ENCODE measurements around the gene LGR6. TPM values are rescaled to one million over a fixed set of nuclear protein-coding genes. Genes with fewer than 3 reads are reported as not detected.

The LGR6 gene
- total and polyA plus RNA-seq, 2 of the 8 experiments (the other 6 are each of a cell fraction or from before 2014, with no cell fraction given): 0.50 to 1.0 TPM

DNA sequence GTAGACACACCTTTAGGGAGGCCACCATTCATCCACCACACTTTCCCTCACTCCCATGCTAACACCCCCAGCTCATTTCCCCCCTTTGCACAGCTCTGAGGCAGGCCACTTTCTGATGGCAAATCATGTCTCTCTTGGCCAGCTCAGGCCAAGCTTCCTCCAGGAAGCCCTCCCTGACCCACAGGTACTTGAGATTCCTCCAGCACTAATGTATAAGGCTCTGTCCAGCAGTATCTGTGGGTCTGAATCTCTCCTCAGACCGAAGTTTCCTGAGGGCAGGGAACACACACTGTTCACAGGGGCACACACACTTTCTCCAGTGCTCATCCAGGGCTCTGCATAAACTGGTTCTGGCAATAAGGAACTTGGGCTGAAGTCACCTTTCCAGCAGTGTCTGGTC, 19.2 kb downstream of the LGR6 start:
- H2BK120ac ChIP-seq (replicated peaks; ENCODE audit: low read depth, low read length): no peak overlapping the region
- no peak overlapping the region for H4K91ac ChIP-seq (replicated peaks; ENCODE audit: insufficient read length, low read length)
- no peak overlapping the region for H3K23ac ChIP-seq (ENCODE audit: insufficient read length)
- H3K9me3 ChIP-seq (ENCODE audit: insufficient read depth in 2 of 2, low read depth in 1 of 2, low read length in 1 of 2): no peaks in the 10 kb centered on the region
- no peak overlapping the region for H3K4ac ChIP-seq (replicated peaks; ENCODE audit: insufficient read length, low read depth, low read length)
- no peak overlapping the region for H3K18ac ChIP-seq (ENCODE audit: extremely low read depth, low read length)
- H2AFZ ChIP-seq (ENCODE audit: low read length): peak overlapping the region; percentile 47; the same call in 1 of the 2 replicates
- H3K14ac ChIP-seq (ENCODE audit: insufficient read length): no peak overlapping the region
- no peak overlapping the region for H4K5ac ChIP-seq (ENCODE audit: insufficient read length, low read depth, low read length)
- H3K9ac ChIP-seq (replicated peaks in 1 of 4; ENCODE audit: extremely low read depth in 1 of 4, low read depth in 3 of 4, low read length in 3 of 4): no peak overlapping the region
- H4K8ac ChIP-seq (ENCODE audit: extremely low read depth, insufficient read depth, low read length): no peak overlapping the region
- H2BK5ac ChIP-seq (ENCODE audit: low read depth, low read length): peak overlapping the region; percentile 24; the same call in 1 of the 2 replicates
- FAIRE-seq: no peak
- H2AK5ac ChIP-seq (ENCODE audit: low read depth, low read length): no peak overlapping the region
- H3K36me3 ChIP-seq (ENCODE audit: control insufficient read depth in 2 of 4, insufficient read depth in 4 of 4, low read length in 3 of 4): no peaks in the 10 kb centered on the region
- no peak overlapping the region for H2BK20ac ChIP-seq (ENCODE audit: low read length)
- DNase-seq (ENCODE audit: low read depth in 1 of 2, low spot score in 2 of 2): no peak
- H3K23me2 ChIP-seq (ENCODE audit: low read depth, low read length): peaks cover 5% of the 10 kb centered on the region; the same call in 1 of the 2 replicates
- ChIA-PET POLR2A (ENCODE audit: partially characterized antibody) (interaction anchor here (0.8 kb wide), 1 partner anchor 18 kb away, joined by 3 read pairs; no protein-coding TSS in a partner anchor), CTCF (ENCODE audit: partially characterized antibody) (interaction anchor here (0.6 to 14.5 kb wide), 25 partner anchors 10 to 507 kb away, joined by 3 to 249 read pairs (median 7); partner anchors contain the start of genes LGR6 and UBE2T)
- H3K4me2 ChIP-seq (ENCODE audit: insufficient read depth in 1 of 2, low read depth in 2 of 2, low read length in 2 of 2): no peak overlapping the region
- WGBS, 2 experiments (ENCODE audit: extremely low coverage in 1 of 2, insufficient coverage in 1 of 2, insufficient read length in 1 of 2, insufficient replicate concordance in 2 of 2, low coverage in 1 of 2, low lambda C conversion rate in 2 of 2, missing lambda C conversion rate in 1 of 2): 91% methylated on average over 1 of the region's 1 CpG; no CpG with 5 or more reads in 1 of the 2 experiments
- H2BK15ac ChIP-seq (ENCODE audit: low read length): peak overlapping the region; percentile 82; the same call in 1 of the 2 replicates
- H3K27me3 ChIP-seq (replicated peaks in 1 of 4; ENCODE audit: control insufficient read depth in 3 of 4, extremely low read depth in 1 of 4, insufficient read depth in 3 of 4, low read length in 3 of 4): peaks cover 2 to 10% (median 8%) of the 10 kb centered on the region in 4 experiments; a peak in 6 of 7 replicates
- peak overlapping the region; percentile 69; the same call in 1 of the 2 replicates for H2BK12ac ChIP-seq (ENCODE audit: low read depth, low read length)
- no peaks in the 10 kb centered on the region for H3K79me1 ChIP-seq (ENCODE audit: low read depth, low read length)
- peaks cover 0 to 3% (median under 1%) of the 10 kb centered on the region in 4 experiments; a peak in 5 of 7 replicates for H3K4me1 ChIP-seq (replicated peaks in 1 of 4; ENCODE audit: control insufficient read depth in 3 of 4, insufficient read depth in 4 of 4, low read length in 3 of 4)
- H3K56ac ChIP-seq (replicated peaks; ENCODE audit: insufficient read length, low read depth, low read length): no peak overlapping the region
- H4K20me1 ChIP-seq (replicated peaks in 1 of 2; ENCODE audit: control insufficient read depth in 1 of 2, insufficient read depth in 2 of 2, low read length in 2 of 2): no peaks in the 10 kb centered on the region
- H3K4me3 ChIP-seq (ENCODE audit: extremely low read depth in 1 of 4, insufficient read depth in 2 of 4, low read depth in 3 of 4, low read length in 4 of 4): no peak overlapping the region
- H3K79me2 ChIP-seq (ENCODE audit: control insufficient read depth in 1 of 2, insufficient read depth in 2 of 2, low read length in 2 of 2): no peaks in the 10 kb centered on the region
- H3K27ac ChIP-seq (ENCODE audit: low read depth, low read length): no peak overlapping the region
- TF ChIP-seq BCL11A (IDR thresholded peaks at IDR 0.05; ENCODE audit: low read depth in 2 of 2, low read length in 2 of 2) (no peak), KDM4A (IDR thresholded peaks at IDR 0.05; ENCODE audit: low read depth, low read length, severe bottlenecking) (no peak), TAF7 (optimal IDR thresholded peaks at IDR 0.05; ENCODE audit: borderline replicate concordance, low read depth, low read length) (no peak), SP4 (IDR thresholded peaks at IDR 0.05; ENCODE audit: low read length) (no peak), POLR2A (IDR thresholded peaks at IDR 0.05; ENCODE audit: control extremely low read depth in 1 of 2, low read depth in 2 of 2, low read length in 2 of 2) (no peak), SRF (IDR thresholded peaks at IDR 0.05; ENCODE audit: low read depth, low read length) (no peak), BRCA1 (IDR thresholded peaks at IDR 0.05; ENCODE audit: low read depth, low read length) (no peak), ASH2L (IDR thresholded peaks at IDR 0.05; ENCODE audit: low read length) (no peak), TEAD4 (IDR thresholded peaks at IDR 0.05; ENCODE audit: low read depth, low read length) (no peak), POU5F1 (IDR thresholded peaks at IDR 0.05; ENCODE audit: low read depth, low read length) (no peak)
- TF ChIP-seq, protein P1, sequence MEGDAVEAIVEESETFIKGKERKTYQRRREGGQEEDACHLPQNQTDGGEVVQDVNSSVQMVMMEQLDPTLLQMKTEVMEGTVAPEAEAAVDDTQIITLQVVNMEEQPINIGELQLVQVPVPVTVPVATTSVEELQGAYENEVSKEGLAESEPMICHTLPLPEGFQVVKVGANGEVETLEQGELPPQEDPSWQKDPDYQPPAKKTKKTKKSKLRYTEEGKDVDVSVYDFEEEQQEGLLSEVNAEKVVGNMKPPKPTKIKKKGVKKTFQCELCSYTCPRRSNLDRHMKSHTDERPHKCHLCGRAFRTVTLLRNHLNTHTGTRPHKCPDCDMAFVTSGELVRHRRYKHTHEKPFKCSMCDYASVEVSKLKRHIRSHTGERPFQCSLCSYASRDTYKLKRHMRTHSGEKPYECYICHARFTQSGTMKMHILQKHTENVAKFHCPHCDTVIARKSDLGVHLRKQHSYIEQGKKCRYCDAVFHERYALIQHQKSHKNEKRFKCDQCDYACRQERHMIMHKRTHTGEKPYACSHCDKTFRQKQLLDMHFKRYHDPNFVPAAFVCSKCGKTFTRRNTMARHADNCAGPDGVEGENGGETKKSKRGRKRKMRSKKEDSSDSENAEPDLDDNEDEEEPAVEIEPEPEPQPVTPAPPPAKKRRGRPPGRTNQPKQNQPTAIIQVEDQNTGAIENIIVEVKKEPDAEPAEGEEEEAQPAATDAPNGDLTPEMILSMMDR (IDR thresholded peaks at IDR 0.05; ENCODE audit: control extremely low read depth in 1 of 3, insufficient read depth in 1 of 3, low read depth in 1 of 3, low read length in 3 of 3): no peak
- TF ChIP-seq, protein P2, sequence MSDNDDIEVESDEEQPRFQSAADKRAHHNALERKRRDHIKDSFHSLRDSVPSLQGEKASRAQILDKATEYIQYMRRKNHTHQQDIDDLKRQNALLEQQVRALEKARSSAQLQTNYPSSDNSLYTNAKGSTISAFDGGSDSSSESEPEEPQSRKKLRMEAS (IDR thresholded peaks at IDR 0.05): no peak
